Measurements from ENCODE around the gene SPEG. TPM values are rescaled to one million over a fixed set of nuclear protein-coding genes. Genes with fewer than 3 reads are reported as not detected.

SPEG gene
- total RNA-seq, 1 donor from 2014 or later, result 1.5 TPM

GRCh38 chr2:219422952-219423534 lies 11.6 kb upstream of the SPEG start:
- ATAC-seq (no peak), DNase-seq (ENCODE audit: low spot score) (no peak)

DNA sequence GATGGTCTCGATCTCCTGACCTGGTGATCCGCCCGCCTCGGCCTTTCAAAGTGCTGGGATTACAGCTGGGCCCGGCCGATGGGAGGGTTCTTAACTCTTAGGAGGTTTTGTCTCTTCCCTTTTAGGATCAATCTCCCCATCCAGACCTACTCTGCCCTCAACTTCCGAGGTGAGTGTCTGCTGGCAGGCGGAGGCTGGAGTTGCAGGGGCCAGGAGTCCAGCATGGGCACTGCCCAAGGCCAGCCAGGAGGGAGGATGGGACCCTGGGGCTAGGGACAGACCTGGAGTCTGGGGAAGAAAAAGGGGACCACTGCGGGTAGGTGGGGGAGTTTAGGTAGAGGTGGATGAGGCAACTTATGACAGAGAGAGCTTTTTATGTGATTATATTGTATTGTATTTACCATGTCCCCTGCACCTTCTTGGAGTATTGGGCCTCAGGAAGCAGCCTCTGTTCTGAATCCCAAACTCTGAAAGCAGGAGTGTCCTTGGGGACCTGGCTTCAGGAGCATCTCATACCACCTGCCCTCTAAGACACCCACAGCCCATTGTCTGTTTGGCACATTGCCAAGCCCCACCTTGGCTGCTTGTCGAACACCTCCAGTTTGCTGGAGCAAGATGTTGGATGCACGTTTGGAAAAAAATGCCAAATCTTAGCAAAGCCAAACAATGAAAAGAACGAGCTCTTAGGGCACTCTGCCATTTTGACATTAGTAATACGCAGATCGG lies 10.8 kb upstream of the SPEG start:
- ATAC-seq (no peak), DNase-seq (ENCODE audit: low spot score) (no peak)

- no peak for ATAC-seq
- no peak for DNase-seq (ENCODE audit: low spot score)
Observed at GRCh38 chr2:219425238-219426067, 9.2 kb upstream of the SPEG start.

GRCh38 chr2:219426068-219426443 lies 8.6 kb upstream of the SPEG start:
- no peak for DNase-seq (ENCODE audit: low spot score)
- ATAC-seq, result no peak

- no peak for DNase-seq (ENCODE audit: low spot score)
- ATAC-seq, result no peak
Observed at GRCh38 chr2:219426534-219427136, 8.0 kb upstream of the SPEG start.

DNA sequence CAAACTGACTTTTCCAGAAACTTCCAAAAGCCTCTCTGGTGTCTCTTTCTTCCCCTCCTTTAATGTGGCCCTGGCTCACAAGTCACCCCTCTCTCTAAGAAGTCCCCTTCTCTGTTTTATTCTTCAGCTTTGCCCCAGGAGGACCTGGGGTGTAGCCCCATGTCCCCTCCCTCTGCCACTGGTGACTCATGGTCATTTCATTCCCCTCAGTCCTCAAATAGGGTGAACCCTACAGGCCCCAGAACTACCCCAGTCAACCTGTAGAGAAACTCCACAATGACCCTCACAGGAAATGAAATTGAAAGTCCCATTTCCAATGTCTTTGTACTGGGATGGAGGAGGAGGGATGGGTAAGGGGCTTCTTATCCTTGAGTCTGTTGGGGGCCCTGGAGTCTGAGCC lies 6.2 kb upstream of the SPEG start:
- ATAC-seq (no peak), DNase-seq (ENCODE audit: low spot score) (no peak)

DNA sequence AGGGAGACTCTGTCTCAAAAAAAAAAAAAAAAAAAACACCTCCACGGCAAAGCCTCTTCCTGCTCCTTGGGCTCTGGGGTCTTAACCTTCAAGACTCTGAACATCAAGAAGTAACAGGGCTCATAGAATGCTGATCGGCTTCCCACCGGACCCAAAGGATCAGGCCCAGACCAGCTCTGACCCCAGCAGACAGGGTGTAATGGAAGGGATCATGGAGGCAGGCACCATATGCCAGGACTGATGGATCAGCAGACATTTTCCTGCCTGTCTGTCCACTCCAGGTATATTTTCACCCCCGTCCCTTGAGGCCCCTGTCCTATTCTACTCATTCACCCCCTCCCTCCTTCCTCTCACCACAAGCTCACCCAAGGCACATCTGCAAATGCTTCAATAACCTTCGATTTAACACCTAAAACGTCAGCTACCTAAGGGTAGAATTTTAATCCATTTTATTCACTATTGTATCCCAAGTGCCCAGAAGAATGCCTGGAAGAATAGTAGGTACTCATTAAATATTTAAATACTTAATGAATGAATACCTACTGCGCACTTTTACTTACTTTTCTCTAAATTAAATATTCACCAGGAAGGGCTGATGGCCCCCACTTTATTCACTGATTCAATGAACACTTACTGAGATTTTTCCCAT lies 4.6 kb upstream of the SPEG start:
- DNase-seq (ENCODE audit: low spot score) (no peak), ATAC-seq (no peak)

GRCh38 chr2:219430633-219431615 lies 3.7 kb upstream of the SPEG start:
- DNase-seq (ENCODE audit: low spot score) (no peak), ATAC-seq (peak; percentile 87)

- ATAC-seq (peak; percentile 16), DNase-seq (ENCODE audit: low spot score) (no peak)
Observed at GRCh38 chr2:219433666-219434467, 776 bp upstream of the SPEG start.

DNA sequence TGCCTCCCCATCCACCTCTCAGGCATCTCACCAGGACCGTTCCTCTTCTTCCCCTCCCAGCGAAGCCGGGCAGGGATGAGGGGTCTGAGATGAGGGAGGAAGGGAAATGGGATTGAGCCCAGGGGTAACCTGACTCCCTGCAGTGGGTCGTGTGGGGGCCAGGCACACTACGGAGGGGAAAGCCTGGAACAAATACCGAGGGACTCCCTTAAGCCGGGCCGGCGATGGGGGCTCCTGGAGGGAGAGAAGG lies 250 bp upstream of the SPEG start:
- ATAC-seq, result no peak

DNA sequence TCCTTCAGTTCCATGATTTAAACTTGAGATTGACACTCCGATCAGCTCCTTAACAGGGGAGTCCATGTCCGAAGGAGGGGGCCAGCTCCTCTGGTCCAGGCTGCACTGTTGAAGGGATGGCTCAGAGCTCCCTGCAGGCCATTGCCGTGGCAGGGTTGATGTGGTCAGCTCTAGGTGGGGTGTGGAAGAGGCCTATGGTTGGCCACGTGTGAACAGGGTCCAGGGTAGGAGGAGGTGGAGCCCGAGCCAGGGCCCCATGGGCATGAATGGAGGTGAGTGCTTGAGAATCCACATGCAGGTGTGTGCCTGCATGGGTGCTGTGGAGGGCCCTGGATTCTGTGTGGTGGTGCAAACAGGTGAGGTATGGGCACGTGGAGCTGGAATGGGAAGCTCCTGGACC lies 1.1 kb downstream of the SPEG start:
- no peak for DNase-seq (ENCODE audit: low spot score)
- no peak for ATAC-seq

More for the DNA sequence above, 250 bp upstream of the SPEG start:
- DNase-seq (ENCODE audit: low spot score), result no peak

DNA sequence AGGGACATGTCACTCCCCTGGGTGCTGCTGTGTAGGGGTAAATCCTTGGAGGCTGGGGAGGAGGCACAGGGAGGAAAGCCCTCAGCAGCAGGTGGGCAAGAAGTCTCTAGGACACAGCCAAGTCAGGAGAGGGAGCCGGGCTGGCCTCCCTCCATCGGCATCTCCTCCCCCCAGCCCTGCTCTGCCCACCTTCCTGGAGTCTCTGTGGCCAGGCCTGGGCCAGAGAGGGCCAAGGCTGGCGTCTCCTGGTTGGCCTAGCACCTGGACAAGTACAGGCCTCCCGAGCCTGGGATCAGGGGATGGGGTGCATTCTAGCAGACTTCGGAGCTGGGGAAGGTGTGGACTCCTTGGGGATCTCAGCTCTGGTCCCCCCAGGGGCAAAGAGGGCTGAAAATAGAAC lies 1.8 kb downstream of the SPEG start:
- ATAC-seq, result no peak

DNA sequence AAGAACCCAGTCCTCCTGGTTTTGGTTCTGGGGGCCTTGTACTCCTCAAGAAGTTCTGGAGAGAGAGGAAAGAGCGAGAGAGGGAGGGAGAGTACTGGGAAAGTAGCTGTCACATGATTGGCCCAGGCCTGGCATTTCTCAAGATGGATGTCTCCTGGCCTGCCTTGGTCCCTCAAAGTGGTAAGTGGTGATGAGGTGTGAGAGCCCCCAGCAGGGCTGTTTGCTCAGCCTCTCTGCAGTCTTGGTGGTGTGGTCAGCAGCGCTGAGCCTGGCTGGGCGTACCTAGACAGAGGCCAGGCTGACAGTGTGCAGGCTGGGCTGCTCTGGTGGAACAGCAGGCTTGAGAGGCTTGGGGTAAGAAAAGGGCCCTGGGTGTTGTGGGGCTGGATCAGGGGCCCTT lies 2.5 kb downstream of the SPEG start:
- no peak for ATAC-seq
- no peak for DNase-seq (ENCODE audit: low spot score)

More for the DNA sequence above, 1.8 kb downstream of the SPEG start:
- no peak for DNase-seq (ENCODE audit: low spot score)

DNA sequence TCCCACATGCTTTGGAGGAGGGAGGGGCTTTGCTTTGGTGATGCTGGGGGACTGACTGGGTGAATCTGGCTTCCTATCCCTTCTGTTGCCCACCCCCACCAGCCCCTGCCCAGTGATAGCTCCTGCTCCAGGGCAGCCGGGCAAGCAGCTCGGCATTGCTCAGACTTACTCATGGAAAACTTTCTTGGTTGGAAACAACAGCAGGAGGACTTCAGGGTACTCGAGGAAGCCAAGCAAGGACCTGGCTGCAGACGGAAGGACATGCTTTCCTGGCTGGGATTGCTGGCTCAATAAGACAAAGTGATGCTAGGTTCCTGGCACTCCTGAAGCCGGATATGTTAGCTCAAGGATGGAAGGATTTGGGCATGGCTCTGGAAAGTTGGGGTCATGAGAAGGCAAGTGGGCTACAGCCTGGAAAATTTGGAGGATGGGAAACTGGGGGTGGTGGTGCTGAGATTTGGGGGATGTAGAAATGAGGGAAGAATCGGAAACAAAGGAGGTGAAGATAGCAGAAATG lies 3.1 kb downstream of the SPEG start:
- no peak for ATAC-seq
- DNase-seq (ENCODE audit: low spot score), result no peak

DNA sequence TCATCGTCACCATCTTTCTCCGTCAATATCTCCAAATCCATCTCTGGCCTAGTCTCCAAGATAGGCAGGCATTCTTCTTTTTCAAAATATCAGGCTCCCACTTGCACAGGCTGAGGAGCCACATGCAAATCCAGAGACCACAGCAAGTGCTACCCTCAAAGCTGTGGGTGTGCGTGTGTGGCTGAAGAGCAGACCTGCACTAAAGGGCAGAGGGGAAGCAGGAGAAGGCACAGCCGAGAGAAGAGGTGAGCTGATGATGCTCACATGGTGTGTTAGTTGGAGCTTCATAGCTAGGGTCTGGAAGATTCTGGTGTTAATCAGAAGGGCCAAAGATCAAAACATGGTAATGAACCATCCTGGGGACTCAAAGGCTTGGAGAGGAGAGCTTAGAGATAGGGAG lies 3.8 kb downstream of the SPEG start:
- no peak for DNase-seq (ENCODE audit: low spot score)
- no peak for ATAC-seq

DNA sequence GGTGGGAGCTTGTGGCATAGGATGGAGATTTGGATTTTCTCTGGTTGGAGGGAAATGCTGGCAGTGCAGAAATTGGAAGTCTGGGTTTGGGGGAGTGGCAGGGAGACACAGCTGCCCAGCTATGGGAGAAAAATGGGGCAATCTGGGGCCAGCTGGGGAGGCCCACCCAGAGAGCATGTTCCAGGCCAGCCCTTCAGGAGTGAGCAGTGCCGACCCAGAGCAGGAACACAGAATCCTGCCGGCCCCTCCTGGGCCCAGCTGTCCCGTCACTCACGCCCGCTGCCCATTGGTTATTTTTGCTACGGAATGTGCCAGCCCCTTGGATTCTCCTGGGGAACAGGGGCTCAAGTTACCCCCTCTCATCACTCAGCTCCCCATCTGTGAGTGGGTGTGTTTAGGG lies 4.9 kb downstream of the SPEG start:
- DNase-seq (ENCODE audit: low spot score) (no peak), ATAC-seq (no peak)

- no peak for DNase-seq (ENCODE audit: low spot score)
- no peak for ATAC-seq
Observed at GRCh38 chr2:219440388-219441256, 6.0 kb downstream of the SPEG start.
